ENCODE results near the gene PDE11A.

- TF ChIP-seq CTCF (IDR thresholded peaks at IDR 0.05) (no peak), EP300 (IDR thresholded peaks at IDR 0.05) (no peak), POLR2A (IDR thresholded peaks at IDR 0.05; ENCODE audit: low read depth) (no peak), POLR2AphosphoS5 (IDR thresholded peaks at IDR 0.05) (no peak)
These were observed 402.8 kb downstream of the PDE11A start for GRCh38 chr2:177669625-177670330.
